ENCODE results near the gene ZNF132.

Gene ZNF132

GRCh38 chr19:58386576-58387337 is 53.2 kb downstream of the ZNF132 start, which contains the start of gene RPS5:
TSS of gene RPS5 (plus strand) at chr19:58387269. CDS start at chr19:58388138, 869 bp downstream.
- DNase-seq (ENCODE audit: low read depth), result peak; percentile 99

GRCh38 chr19:58385891-58386575 is 53.9 kb downstream of the ZNF132 start:
- no peak for DNase-seq (ENCODE audit: low read depth)

- DNase-seq (ENCODE audit: low read depth), result no peak
Observed at GRCh38 chr19:58385313-58385890, 54.6 kb downstream of the ZNF132 start.

GRCh38 chr19:58382997-58383603 is 56.9 kb downstream of the ZNF132 start:
- no peak for DNase-seq (ENCODE audit: low read depth)
